Astrocyte (in vitro differentiated cells and primary cell): ENCODE measurements around the gene DIAPH3. TPM values are rescaled to one million over a fixed set of nuclear protein-coding genes. Genes with fewer than 3 reads are reported as not detected.

Experiments
- DNase-seq: peaks from one replicate; pipeline ENCODE4 v3.0.0-alpha.2; 2010; ENCODE audit warnings: low read depth
- FAIRE-seq: peaks from 2 replicates; lab custom pipeline; 2011; peaks lifted over from hg19 to GRCh38; lab: Jason Lieb, UNC
- H2AFZ ChIP-seq: 2 replicates; pipeline ENCODE4 v1.6.0; 2012; ENCODE audit warnings: low read depth, low read length, inconsistent platforms
- H3K27ac ChIP-seq: 2 replicates; pipeline ENCODE4 v1.5.1; 2011; ENCODE audit warnings: low read depth, low read length, inconsistent platforms
- H3K27me3 ChIP-seq: 2 replicates; pipeline ENCODE4 v1.6.0; 2011; ENCODE audit warnings: low read length, inconsistent platforms; ENCODE audit not compliant: insufficient read depth
- H3K36me3 ChIP-seq: 2 replicates; pipeline ENCODE4 v1.5.1; 2011; ENCODE audit warnings: low read length, inconsistent platforms; ENCODE audit not compliant: insufficient read depth
- H3K4me1 ChIP-seq: 2 replicates; pipeline ENCODE4 v1.5.1; 2011; ENCODE audit warnings: low read length, inconsistent platforms; ENCODE audit not compliant: insufficient read depth
- H3K4me2 ChIP-seq: 2 replicates; pipeline ENCODE4 v1.6.0; 2012; ENCODE audit warnings: low read length, inconsistent platforms
- H3K4me3 ChIP-seq: 2 replicates; pipeline ENCODE4 v1.5.1; 2011; ENCODE audit warnings: low read depth, mild to moderate bottlenecking, low read length, inconsistent platforms; ENCODE audit not compliant: insufficient read depth
- H3K79me2 ChIP-seq: 2 replicates; pipeline ENCODE4 v1.6.0; 2012; ENCODE audit warnings: mild to moderate bottlenecking, low read length, inconsistent platforms; ENCODE audit not compliant: insufficient read depth
- H3K9ac ChIP-seq: 2 replicates; pipeline ENCODE4 v1.6.0; 2012; ENCODE audit warnings: mild to moderate bottlenecking, low read length, inconsistent platforms
- H3K9me3 ChIP-seq: 2 replicates; pipeline ENCODE4 v1.5.1; 2012; ENCODE audit warnings: low read depth, mild to moderate bottlenecking, low read length, inconsistent platforms; ENCODE audit not compliant: insufficient read depth
- H4K20me1 ChIP-seq: 2 replicates; pipeline ENCODE4 v1.6.0; 2012; ENCODE audit warnings: low read length, inconsistent platforms; ENCODE audit not compliant: insufficient read depth
- H3K27ac Mint-ChIP-seq: one replicate; pipeline ENCODE4 v1.8.0; 2021; ENCODE audit warnings: mild to moderate bottlenecking, mixed read lengths; ENCODE audit not compliant: unreplicated experiment
- H3K27me3 Mint-ChIP-seq: one replicate; pipeline ENCODE4 v1.8.0; 2021; ENCODE audit warnings: low read depth, mixed read lengths; ENCODE audit not compliant: unreplicated experiment
- H3K36me3 Mint-ChIP-seq: one replicate; pipeline ENCODE4 v1.8.0; 2021; ENCODE audit warnings: low read depth, mixed read lengths; ENCODE audit not compliant: unreplicated experiment
- H3K4me1 Mint-ChIP-seq: one replicate; pipeline ENCODE4 v1.8.0; 2021; ENCODE audit warnings: low read depth, mixed read lengths; ENCODE audit not compliant: unreplicated experiment
- H3K4me3 Mint-ChIP-seq: one replicate; pipeline ENCODE4 v1.8.0; 2021; ENCODE audit warnings: mild to moderate bottlenecking, moderate library complexity, mixed read lengths; ENCODE audit not compliant: unreplicated experiment
- H3K9me3 Mint-ChIP-seq: one replicate; pipeline ENCODE4 v1.8.0; 2021; ENCODE audit warnings: mild to moderate bottlenecking, mixed read lengths; ENCODE audit not compliant: unreplicated experiment
- CTCF ChIP-seq: IDR thresholded peaks from 2 replicates; pipeline ENCODE4 v1.5.1; 2011; ENCODE audit warnings: low read depth, mild to moderate bottlenecking, inconsistent platforms, low read length, moderate library complexity; ENCODE audit not compliant: insufficient read depth
- EZH2 ChIP-seq: IDR thresholded peaks from 2 replicates; pipeline ENCODE4 v1.6.1; 2012; ENCODE audit warnings: mild to moderate bottlenecking, low read length, inconsistent platforms; ENCODE audit not compliant: insufficient read depth
- total RNA-seq: library from RNA; stranded (reverse); gene quantifications from 2 replicates; pipeline ENCODE4 v1.2.1, GENCODE V29; 2021

DIAPH3 gene
- total RNA-seq, 1 donor from 2014 or later = 19.0 TPM

- Histone ChIP-seq H2AFZ (no peak overlapping the region), H3K36me3 (no peaks in the 10 kb centered on the region), H3K27ac (no peak overlapping the region), H3K4me3 (no peak overlapping the region), H3K4me2 (no peak overlapping the region), H3K27me3 (no peaks in the 10 kb centered on the region), H3K9me3 (no peaks in the 10 kb centered on the region), H3K4me1 (no peaks in the 10 kb centered on the region), H3K79me2 (peaks cover 1% of the 10 kb centered on the region), H4K20me1 (no peaks in the 10 kb centered on the region), H3K9ac (no peak overlapping the region)
- no peak overlapping the region for H3K27ac Mint-ChIP-seq
- FAIRE-seq (no peak), DNase-seq (no peak)
- TF ChIP-seq CTCF = no peak
- TF ChIP-seq EZH2 = no peak
- H3K36me3 Mint-ChIP-seq = peaks cover 7% of the 10 kb centered on the region
- H3K4me3 Mint-ChIP-seq = no peak overlapping the region
- no peaks in the 10 kb centered on the region for H3K27me3 Mint-ChIP-seq
- H3K4me1 Mint-ChIP-seq = no peaks in the 10 kb centered on the region
- no peaks in the 10 kb centered on the region for H3K9me3 Mint-ChIP-seq
These were observed 239.5 kb downstream of the DIAPH3 start for GRCh38 chr13:59924256-59924655.

- no peak for FAIRE-seq
- Histone ChIP-seq H3K4me3 (no peak overlapping the region), H3K79me2 (peaks cover 4% of the 10 kb centered on the region), H3K4me1 (no peaks in the 10 kb centered on the region), H3K27ac (peak overlapping the region; percentile 17), H3K36me3 (no peaks in the 10 kb centered on the region), H3K9ac (no peak overlapping the region), H3K9me3 (no peaks in the 10 kb centered on the region), H2AFZ (no peak overlapping the region), H3K27me3 (no peaks in the 10 kb centered on the region), H3K4me2 (no peak overlapping the region), H4K20me1 (no peaks in the 10 kb centered on the region)
- H3K27me3 Mint-ChIP-seq = no peaks in the 10 kb centered on the region
- no peak for TF ChIP-seq EZH2
- no peak for TF ChIP-seq CTCF
- no peaks in the 10 kb centered on the region for H3K36me3 Mint-ChIP-seq
- H3K4me1 Mint-ChIP-seq = peaks cover 5% of the 10 kb centered on the region
- H3K27ac Mint-ChIP-seq = no peak overlapping the region
- no peak for DNase-seq
- H3K9me3 Mint-ChIP-seq = no peaks in the 10 kb centered on the region
- no peak overlapping the region for H3K4me3 Mint-ChIP-seq
These were observed 248.5 kb downstream of the DIAPH3 start for GRCh38 chr13:59915252-59915651.

- H3K4me3 Mint-ChIP-seq = no peak overlapping the region
- no peak overlapping the region for H3K4me2 ChIP-seq
- DNase-seq (peak; percentile 73), FAIRE-seq (no peak)
- H3K27ac ChIP-seq = no peak overlapping the region
- H3K9me3 ChIP-seq = no peaks in the 10 kb centered on the region
- H3K27ac Mint-ChIP-seq = no peak overlapping the region
- no peak for TF ChIP-seq CTCF
- no peak for TF ChIP-seq EZH2
- no peaks in the 10 kb centered on the region for H3K4me1 ChIP-seq
- no peak overlapping the region for H2AFZ ChIP-seq
- H3K36me3 Mint-ChIP-seq = no peaks in the 10 kb centered on the region
- H3K36me3 ChIP-seq = peaks cover 2% of the 10 kb centered on the region
- peaks cover 4% of the 10 kb centered on the region for H3K79me2 ChIP-seq
- no peaks in the 10 kb centered on the region for H3K9me3 Mint-ChIP-seq
- no peaks in the 10 kb centered on the region for H3K27me3 ChIP-seq
- H3K4me1 Mint-ChIP-seq = peaks cover 5% of the 10 kb centered on the region
- H4K20me1 ChIP-seq = no peaks in the 10 kb centered on the region
- H3K27me3 Mint-ChIP-seq = no peaks in the 10 kb centered on the region
- no peak overlapping the region for H3K4me3 ChIP-seq
- no peak overlapping the region for H3K9ac ChIP-seq
These were observed 249.2 kb downstream of the DIAPH3 start for GRCh38 chr13:59914556-59914955.
